ENCODE results near the gene RHOBTB1.

DNA sequence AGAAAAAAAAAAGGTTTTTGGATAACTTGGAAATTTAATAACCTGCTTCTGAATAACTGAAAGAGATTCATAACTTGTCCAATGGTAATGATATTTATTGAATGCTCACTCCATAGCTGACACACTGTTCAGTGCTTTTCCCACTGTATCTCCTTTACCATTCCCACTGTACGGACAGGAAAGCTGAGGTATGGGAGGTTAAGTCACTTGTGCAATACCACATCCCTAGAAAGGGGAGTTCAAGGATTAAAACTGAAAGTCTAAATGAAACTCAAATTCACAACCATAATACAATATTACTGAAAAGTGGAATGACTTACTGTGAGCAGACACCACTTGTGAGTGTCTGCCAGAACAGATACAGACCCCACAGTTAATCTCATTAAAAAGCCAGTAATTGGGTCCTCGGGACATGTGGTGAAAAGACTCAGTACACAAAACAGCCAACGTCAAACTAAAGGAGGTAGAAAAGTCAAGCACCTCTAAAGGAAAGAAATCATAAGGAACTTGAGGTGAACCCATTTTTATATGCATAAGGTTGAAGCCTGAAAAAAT is 13.8 kb upstream of the RHOBTB1 start:
- TF ChIP-seq JUND (IDR thresholded peaks at IDR 0.05): no peak
- TF ChIP-seq RXRA (IDR thresholded peaks at IDR 0.05): no peak
- TF ChIP-seq, protein P1, sequence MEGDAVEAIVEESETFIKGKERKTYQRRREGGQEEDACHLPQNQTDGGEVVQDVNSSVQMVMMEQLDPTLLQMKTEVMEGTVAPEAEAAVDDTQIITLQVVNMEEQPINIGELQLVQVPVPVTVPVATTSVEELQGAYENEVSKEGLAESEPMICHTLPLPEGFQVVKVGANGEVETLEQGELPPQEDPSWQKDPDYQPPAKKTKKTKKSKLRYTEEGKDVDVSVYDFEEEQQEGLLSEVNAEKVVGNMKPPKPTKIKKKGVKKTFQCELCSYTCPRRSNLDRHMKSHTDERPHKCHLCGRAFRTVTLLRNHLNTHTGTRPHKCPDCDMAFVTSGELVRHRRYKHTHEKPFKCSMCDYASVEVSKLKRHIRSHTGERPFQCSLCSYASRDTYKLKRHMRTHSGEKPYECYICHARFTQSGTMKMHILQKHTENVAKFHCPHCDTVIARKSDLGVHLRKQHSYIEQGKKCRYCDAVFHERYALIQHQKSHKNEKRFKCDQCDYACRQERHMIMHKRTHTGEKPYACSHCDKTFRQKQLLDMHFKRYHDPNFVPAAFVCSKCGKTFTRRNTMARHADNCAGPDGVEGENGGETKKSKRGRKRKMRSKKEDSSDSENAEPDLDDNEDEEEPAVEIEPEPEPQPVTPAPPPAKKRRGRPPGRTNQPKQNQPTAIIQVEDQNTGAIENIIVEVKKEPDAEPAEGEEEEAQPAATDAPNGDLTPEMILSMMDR (IDR thresholded peaks at IDR 0.05; ENCODE audit: low read depth, low read length, missing input control): no peak
- TF ChIP-seq, protein P2, sequence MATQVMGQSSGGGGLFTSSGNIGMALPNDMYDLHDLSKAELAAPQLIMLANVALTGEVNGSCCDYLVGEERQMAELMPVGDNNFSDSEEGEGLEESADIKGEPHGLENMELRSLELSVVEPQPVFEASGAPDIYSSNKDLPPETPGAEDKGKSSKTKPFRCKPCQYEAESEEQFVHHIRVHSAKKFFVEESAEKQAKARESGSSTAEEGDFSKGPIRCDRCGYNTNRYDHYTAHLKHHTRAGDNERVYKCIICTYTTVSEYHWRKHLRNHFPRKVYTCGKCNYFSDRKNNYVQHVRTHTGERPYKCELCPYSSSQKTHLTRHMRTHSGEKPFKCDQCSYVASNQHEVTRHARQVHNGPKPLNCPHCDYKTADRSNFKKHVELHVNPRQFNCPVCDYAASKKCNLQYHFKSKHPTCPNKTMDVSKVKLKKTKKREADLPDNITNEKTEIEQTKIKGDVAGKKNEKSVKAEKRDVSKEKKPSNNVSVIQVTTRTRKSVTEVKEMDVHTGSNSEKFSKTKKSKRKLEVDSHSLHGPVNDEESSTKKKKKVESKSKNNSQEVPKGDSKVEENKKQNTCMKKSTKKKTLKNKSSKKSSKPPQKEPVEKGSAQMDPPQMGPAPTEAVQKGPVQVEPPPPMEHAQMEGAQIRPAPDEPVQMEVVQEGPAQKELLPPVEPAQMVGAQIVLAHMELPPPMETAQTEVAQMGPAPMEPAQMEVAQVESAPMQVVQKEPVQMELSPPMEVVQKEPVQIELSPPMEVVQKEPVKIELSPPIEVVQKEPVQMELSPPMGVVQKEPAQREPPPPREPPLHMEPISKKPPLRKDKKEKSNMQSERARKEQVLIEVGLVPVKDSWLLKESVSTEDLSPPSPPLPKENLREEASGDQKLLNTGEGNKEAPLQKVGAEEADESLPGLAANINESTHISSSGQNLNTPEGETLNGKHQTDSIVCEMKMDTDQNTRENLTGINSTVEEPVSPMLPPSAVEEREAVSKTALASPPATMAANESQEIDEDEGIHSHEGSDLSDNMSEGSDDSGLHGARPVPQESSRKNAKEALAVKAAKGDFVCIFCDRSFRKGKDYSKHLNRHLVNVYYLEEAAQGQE (IDR thresholded peaks at IDR 0.05): no peak
- TF ChIP-seq NR2F2 (IDR thresholded peaks at IDR 0.05): no peak
- TF ChIP-seq GABPA (IDR thresholded peaks at IDR 0.05 in 1 of 2, conservative IDR thresholded peaks at IDR 0.05 in 1 of 2): no peak
- TF ChIP-seq EGR1 (IDR thresholded peaks at IDR 0.05; ENCODE audit: low read depth in 2 of 2): no peak
- TF ChIP-seq, protein P3, sequence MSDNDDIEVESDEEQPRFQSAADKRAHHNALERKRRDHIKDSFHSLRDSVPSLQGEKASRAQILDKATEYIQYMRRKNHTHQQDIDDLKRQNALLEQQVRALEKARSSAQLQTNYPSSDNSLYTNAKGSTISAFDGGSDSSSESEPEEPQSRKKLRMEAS (IDR thresholded peaks at IDR 0.05): no peak
- no peak for TF ChIP-seq HNF4A (conservative IDR thresholded peaks at IDR 0.05)
- TF ChIP-seq, protein P4, sequence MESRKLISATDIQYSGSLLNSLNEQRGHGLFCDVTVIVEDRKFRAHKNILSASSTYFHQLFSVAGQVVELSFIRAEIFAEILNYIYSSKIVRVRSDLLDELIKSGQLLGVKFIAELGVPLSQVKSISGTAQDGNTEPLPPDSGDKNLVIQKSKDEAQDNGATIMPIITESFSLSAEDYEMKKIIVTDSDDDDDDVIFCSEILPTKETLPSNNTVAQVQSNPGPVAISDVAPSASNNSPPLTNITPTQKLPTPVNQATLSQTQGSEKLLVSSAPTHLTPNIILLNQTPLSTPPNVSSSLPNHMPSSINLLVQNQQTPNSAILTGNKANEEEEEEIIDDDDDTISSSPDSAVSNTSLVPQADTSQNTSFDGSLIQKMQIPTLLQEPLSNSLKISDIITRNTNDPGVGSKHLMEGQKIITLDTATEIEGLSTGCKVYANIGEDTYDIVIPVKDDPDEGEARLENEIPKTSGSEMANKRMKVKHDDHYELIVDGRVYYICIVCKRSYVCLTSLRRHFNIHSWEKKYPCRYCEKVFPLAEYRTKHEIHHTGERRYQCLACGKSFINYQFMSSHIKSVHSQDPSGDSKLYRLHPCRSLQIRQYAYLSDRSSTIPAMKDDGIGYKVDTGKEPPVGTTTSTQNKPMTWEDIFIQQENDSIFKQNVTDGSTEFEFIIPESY (IDR thresholded peaks at IDR 0.05): no peak

All from liver (tissue), 3 donors.